CD14-positive monocyte (primary cell): ENCODE measurements around the gene TOMM22. TPM values are rescaled to one million over a fixed set of nuclear protein-coding genes. Genes with fewer than 3 reads are reported as not detected.
A peak's percentile ranks its signal among the peaks of the same experiment; 100 is the strongest.

Source experiments
- DNase-seq, 3 donors: peaks; one replicate each; pipeline ENCODE4 v3.0.0-alpha.2; 2011 to 2022
- H2AFZ ChIP-seq: 2 replicates; pipeline ENCODE4 v1.6.0; 2012; ENCODE audit warnings: mild to moderate bottlenecking, low read depth, low read length, inconsistent platforms; ENCODE audit not compliant: insufficient read depth, poor library complexity, severe bottlenecking
- H3K27ac ChIP-seq, 2 donors: 1 replicate in 1 of 2; 2 replicates in 1 of 2; pipeline ENCODE4 v1.5.1; 2012 to 2013; ENCODE audit warnings: low read length in 2 of 2, control low read depth in 1 of 2, inconsistent platforms in 1 of 2, low read depth in 1 of 2, mild to moderate bottlenecking in 1 of 2
- H3K27me3 ChIP-seq, 2 donors: one replicate each; pipeline versions ENCODE4 v1.6.0 to v1.6.1; 2011 to 2013; ENCODE audit warnings: low read length in 2 of 2; ENCODE audit not compliant: control insufficient read depth in 2 of 2, insufficient read depth in 2 of 2
- H3K36me3 ChIP-seq, 2 donors: replicated peaks in 1 of 2; 1 replicate in 1 of 2; 2 replicates in 1 of 2; pipeline versions ENCODE4 v1.5.1 to v1.6.1; 2012 to 2013; ENCODE audit warnings: low read length in 2 of 2, control low read depth in 1 of 2, inconsistent platforms in 1 of 2, mild to moderate bottlenecking in 1 of 2; ENCODE audit not compliant: insufficient read depth in 2 of 2, control insufficient read depth in 1 of 2
- H3K4me1 ChIP-seq, 2 donors: 1 replicate in 1 of 2; 2 replicates in 1 of 2; pipeline versions ENCODE4 v1.5.1 to v1.6.1; 2012 to 2013; ENCODE audit warnings: low read length in 2 of 2, control low read depth in 1 of 2, inconsistent platforms in 1 of 2, mild to moderate bottlenecking in 1 of 2, moderate library complexity in 1 of 2; ENCODE audit not compliant: insufficient read depth in 2 of 2, control insufficient read depth in 1 of 2
- H3K4me2 ChIP-seq: replicated peaks from 2 replicates; pipeline ENCODE3; 2012; ENCODE audit warnings: low read length, moderate library complexity, mild to moderate bottlenecking; ENCODE audit not compliant: poor library complexity, severe bottlenecking; ENCODE audit errors: extremely low read depth
- H3K4me3 ChIP-seq, 3 experiments: fragments of 200-600 bp in 1 of 3; sonication (generic) in 1 of 3; replicated peaks in 1 of 3; 1 replicate in 2 of 3; 2 replicates in 1 of 3; pipeline ENCODE4 v1.5.1; 2011 to 2013; ENCODE audit warnings: low read length in 3 of 3, mild to moderate bottlenecking in 3 of 3, control low read depth in 2 of 3, low read depth in 2 of 3, inconsistent platforms in 1 of 3, moderate library complexity in 1 of 3
- H3K79me2 ChIP-seq: 2 replicates; pipeline ENCODE4 v1.6.0; 2012; ENCODE audit warnings: mild to moderate bottlenecking, control low read depth, inconsistent platforms, low read length, moderate library complexity; ENCODE audit not compliant: insufficient read depth
- H3K9ac ChIP-seq: 2 replicates; pipeline ENCODE4 v1.6.0; 2017; ENCODE audit warnings: low read length, mild to moderate bottlenecking; ENCODE audit not compliant: insufficient read depth, poor library complexity, severe bottlenecking
- H3K9me3 ChIP-seq, 2 donors: replicated peaks in 1 of 2; 1 replicate in 1 of 2; 2 replicates in 1 of 2; pipeline versions ENCODE4 v1.5.1 to v1.6.1; 2012 to 2013; ENCODE audit warnings: low read length in 2 of 2, control low read depth in 1 of 2; ENCODE audit not compliant: control insufficient read depth in 1 of 2, insufficient read depth in 1 of 2
- H4K20me1 ChIP-seq: 2 replicates; pipeline ENCODE4 v1.6.0; 2012; ENCODE audit warnings: mild to moderate bottlenecking, low read length, control low read depth, moderate library complexity; ENCODE audit not compliant: insufficient read depth
- H3K27ac Mint-ChIP-seq, 7 donors: one replicate each; pipeline ENCODE4 v1.8.0; 2020; ENCODE audit warnings: mild to moderate bottlenecking in 7 of 7, mixed read lengths in 7 of 7, moderate library complexity in 6 of 7, inconsistent platforms in 2 of 7
- H3K27me3 Mint-ChIP-seq, 3 donors: one replicate each; pipeline ENCODE4 v1.8.0; 2021 to 2022; ENCODE audit warnings: low read depth in 3 of 3, mild to moderate bottlenecking in 3 of 3, mixed read lengths in 3 of 3, moderate library complexity in 3 of 3, inconsistent platforms in 1 of 3
- H3K36me3 Mint-ChIP-seq, 2 donors: one replicate each; pipeline ENCODE4 v1.8.0; 2020; ENCODE audit warnings: mixed read lengths in 2 of 2, inconsistent platforms in 1 of 2, mild to moderate bottlenecking in 1 of 2
- H3K4me1 Mint-ChIP-seq: one replicate; pipeline ENCODE4 v1.8.0; 2020; ENCODE audit warnings: mild to moderate bottlenecking, mixed read lengths
- H3K4me3 Mint-ChIP-seq, 2 donors: one replicate each; pipeline ENCODE4 v1.8.0; 2020; ENCODE audit warnings: mild to moderate bottlenecking in 2 of 2, mixed read lengths in 2 of 2, moderate library complexity in 1 of 2
- H3K9me3 Mint-ChIP-seq, 7 donors: one replicate each; pipeline ENCODE4 v1.8.0; 2020 to 2022; ENCODE audit warnings: mixed read lengths in 7 of 7, mild to moderate bottlenecking in 6 of 7, moderate library complexity in 6 of 7, inconsistent platforms in 2 of 7
- CTCF ChIP-seq: fragments of 200-600 bp; IDR thresholded peaks from one replicate; pipeline ENCODE4 v1.8.0; 2022; ENCODE audit warnings: antibody characterized with exemption, mild to moderate bottlenecking
- WGBS: methylation state at CpG from one replicate; pipeline ENCODE4 v1.1.5; 2013; ENCODE audit warnings: missing lambda C conversion rate; ENCODE audit not compliant: insufficient coverage; 5-methylcytosine and 5-hydroxymethylcytosine counted together
- intact Hi-C, 2 donors: fragments of 100-400 bp; cut with micrococcal nuclease; formaldehyde crosslinking; loops; one replicate each; pipeline versions ENCODE4 v1.15.0 to v1.15.1; 2023
- polyA plus RNA-seq, 3 donors: library from polyadenylated mRNA; depleted of rRNA in 1 of 3; unstranded in 2 of 3; stranded (reverse) in 1 of 3; fragments of 300-500 nt in 2 of 3; fragments of >200 nt in 1 of 3; fragmentation: Illumina TruSeq in 2 of 3; gene quantifications; 1 replicate in 2 of 3; 2 replicates in 1 of 3; pipeline ENCODE4 v1.2.3, GENCODE V29; 2012 to 2021

Gene TOMM22
- polyA plus RNA-seq, 3 donors: 31.9 to 71.4 (median 58.0) TPM

- no peak overlapping the region for H3K9ac ChIP-seq
- Mint-ChIP-seq H3K9me3 (no peaks in the 10 kb centered on the region), H3K27ac (peak overlapping the region in 2 of 7 donors; percentile 66 to 74), H3K27me3 (peaks cover 0 to 3% (median 0%) of the 10 kb centered on the region in 3 donors), H3K4me3 (no peak overlapping the region), H3K4me1 (peaks cover 8% of the 10 kb centered on the region), H3K36me3 (peaks cover 74 to 88% of the 10 kb centered on the region in 2 donors)
- H2AFZ ChIP-seq: no peak overlapping the region
- H3K9me3 ChIP-seq: no peaks in the 10 kb centered on the region
- no peaks in the 10 kb centered on the region for H3K79me2 ChIP-seq
- intact Hi-C loops: no loop called here
- no peak for DNase-seq
- H3K4me1 ChIP-seq: no peaks in the 10 kb centered on the region
- no peak for TF ChIP-seq CTCF
- H3K4me2 ChIP-seq: no peak overlapping the region
- 95% methylated on average over 6 of the region's 13 CpGs for WGBS
- no peak overlapping the region for H3K27ac ChIP-seq
- H3K36me3 ChIP-seq: peaks cover 75 to 91% of the 10 kb centered on the region in 2 donors
- no peak overlapping the region for H3K4me3 ChIP-seq
- no peaks in the 10 kb centered on the region for H3K27me3 ChIP-seq
- H4K20me1 ChIP-seq: peaks cover 99% of the 10 kb centered on the region
Measured at GRCh38 chr22:38730411-38730871, 48.7 kb downstream of the TOMM22 start.

- Mint-ChIP-seq H3K36me3 (peaks cover 71 to 87% of the 10 kb centered on the region in 2 donors), H3K27me3 (peaks cover 0 to 1% (median 0%) of the 10 kb centered on the region in 3 donors), H3K4me3 (no peak overlapping the region), H3K4me1 (peaks cover 8% of the 10 kb centered on the region), H3K27ac (peak overlapping the region in 4 of 7 donors; percentile 10 to 68 (median 52)), H3K9me3 (no peaks in the 10 kb centered on the region)
- H3K9ac ChIP-seq: no peak overlapping the region
- no peaks in the 10 kb centered on the region for H3K27me3 ChIP-seq
- H3K27ac ChIP-seq: peak overlapping the region in 1 of 2 donors; percentile 7
- intact Hi-C loops: no loop called here
- H3K79me2 ChIP-seq: no peaks in the 10 kb centered on the region
- WGBS: 92% methylated on average over 4 of the region's 6 CpGs
- DNase-seq: no peak
- H2AFZ ChIP-seq: no peak overlapping the region
- no peak overlapping the region for H3K4me3 ChIP-seq
- no peaks in the 10 kb centered on the region for H3K4me1 ChIP-seq
- no peaks in the 10 kb centered on the region for H3K9me3 ChIP-seq
- TF ChIP-seq CTCF: no peak
- H4K20me1 ChIP-seq: peaks cover 100% of the 10 kb centered on the region
- H3K36me3 ChIP-seq: peaks cover 77 to 91% of the 10 kb centered on the region in 2 donors
- H3K4me2 ChIP-seq: no peak overlapping the region
Measured at GRCh38 chr22:38731703-38732161, 50.0 kb downstream of the TOMM22 start.
